ENCODE results near the gene LCE2C. TPM values are rescaled to one million over a fixed set of nuclear protein-coding genes. Genes with fewer than 3 reads are reported as not detected.

LCE2C gene
- total RNA-seq, 2 donors from 2014 or later, result not detected

DNA sequence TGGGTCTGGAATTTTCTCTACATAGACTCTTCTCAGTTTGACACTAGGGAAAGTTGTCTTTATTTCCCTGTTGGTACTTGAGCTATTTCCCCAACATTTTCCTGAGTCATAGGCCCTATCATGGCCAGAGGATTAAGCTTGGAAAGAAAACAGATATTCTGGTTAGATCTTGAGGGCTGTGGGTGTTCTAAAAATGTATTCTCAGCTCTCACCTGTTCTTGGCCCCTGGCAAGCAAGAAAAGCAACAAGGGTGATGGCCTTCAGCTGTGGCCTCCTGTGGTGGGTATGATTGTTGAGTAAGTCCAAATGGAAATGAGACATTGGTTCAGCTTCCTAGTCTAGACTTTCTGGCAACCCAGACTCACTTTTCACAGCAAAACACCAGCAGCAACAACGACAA is 34.7 kb upstream of the LCE2C start:
- no peaks in the 10 kb centered on the region for H3K27me3 ChIP-seq (ENCODE audit: control insufficient read depth, insufficient read depth, low read length, poor library complexity, severe bottlenecking)
- TF ChIP-seq, protein P1, sequence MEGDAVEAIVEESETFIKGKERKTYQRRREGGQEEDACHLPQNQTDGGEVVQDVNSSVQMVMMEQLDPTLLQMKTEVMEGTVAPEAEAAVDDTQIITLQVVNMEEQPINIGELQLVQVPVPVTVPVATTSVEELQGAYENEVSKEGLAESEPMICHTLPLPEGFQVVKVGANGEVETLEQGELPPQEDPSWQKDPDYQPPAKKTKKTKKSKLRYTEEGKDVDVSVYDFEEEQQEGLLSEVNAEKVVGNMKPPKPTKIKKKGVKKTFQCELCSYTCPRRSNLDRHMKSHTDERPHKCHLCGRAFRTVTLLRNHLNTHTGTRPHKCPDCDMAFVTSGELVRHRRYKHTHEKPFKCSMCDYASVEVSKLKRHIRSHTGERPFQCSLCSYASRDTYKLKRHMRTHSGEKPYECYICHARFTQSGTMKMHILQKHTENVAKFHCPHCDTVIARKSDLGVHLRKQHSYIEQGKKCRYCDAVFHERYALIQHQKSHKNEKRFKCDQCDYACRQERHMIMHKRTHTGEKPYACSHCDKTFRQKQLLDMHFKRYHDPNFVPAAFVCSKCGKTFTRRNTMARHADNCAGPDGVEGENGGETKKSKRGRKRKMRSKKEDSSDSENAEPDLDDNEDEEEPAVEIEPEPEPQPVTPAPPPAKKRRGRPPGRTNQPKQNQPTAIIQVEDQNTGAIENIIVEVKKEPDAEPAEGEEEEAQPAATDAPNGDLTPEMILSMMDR (conservative IDR thresholded peaks at IDR 0.05), result no peak
- H3K36me3 ChIP-seq (ENCODE audit: control insufficient read depth, insufficient read depth, low read length), result no peaks in the 10 kb centered on the region
- H3K4me1 ChIP-seq (ENCODE audit: control insufficient read depth, insufficient read depth, low read length), result no peaks in the 10 kb centered on the region
- no peak overlapping the region for H3K27ac ChIP-seq (ENCODE audit: low read depth, low read length)
- no peak overlapping the region for H3K4me3 Mint-ChIP-seq
- no peaks in the 10 kb centered on the region for H3K4me1 Mint-ChIP-seq
- no peak overlapping the region for H3K9ac ChIP-seq (ENCODE audit: extremely low read depth, low read length, poor library complexity, severe bottlenecking)
- peaks cover 79% of the 10 kb centered on the region for H3K9me3 ChIP-seq (ENCODE audit: control insufficient read depth, low read length)
- peaks cover 94% of the 10 kb centered on the region for H3K9me3 Mint-ChIP-seq
- peaks cover 2% of the 10 kb centered on the region for H3K36me3 Mint-ChIP-seq (ENCODE audit: low read depth)
- 25 to 36% methylated on average over 1 of the region's 1 CpG for WGBS, 2 experiments (ENCODE audit: insufficient coverage in 1 of 2, insufficient read length in 1 of 2)
- no peak overlapping the region for H3K4me3 ChIP-seq (ENCODE audit: low read length)
- no peak for DNase-seq
- no peak overlapping the region for H3K27ac Mint-ChIP-seq
- no peaks in the 10 kb centered on the region for H3K27me3 Mint-ChIP-seq (ENCODE audit: insufficient read depth)

DNA sequence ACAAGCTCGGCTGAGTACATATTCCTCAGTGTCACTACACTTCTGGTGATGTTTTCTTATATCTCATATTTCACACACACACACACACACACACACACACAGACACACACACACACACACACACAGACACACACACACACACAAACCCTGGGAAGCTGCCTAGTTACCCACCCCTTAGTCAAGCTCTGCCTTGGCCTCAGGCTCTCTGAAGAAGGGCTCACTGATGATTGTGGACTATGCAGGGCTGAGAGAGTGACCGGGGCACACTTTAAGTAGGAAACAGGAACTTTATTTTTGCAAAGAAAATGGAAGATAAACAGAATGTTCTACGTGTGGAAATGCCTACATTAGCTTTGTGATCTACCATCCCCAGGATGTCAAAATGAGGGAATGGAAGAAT is 31.1 kb upstream of the LCE2C start:
- H3K27me3 ChIP-seq (ENCODE audit: control insufficient read depth, insufficient read depth, low read length, poor library complexity, severe bottlenecking), result no peaks in the 10 kb centered on the region
- Mint-ChIP-seq H3K4me3 (no peak overlapping the region), H3K27ac (no peak overlapping the region), H3K4me1 (no peaks in the 10 kb centered on the region), H3K9me3 (peaks cover 93% of the 10 kb centered on the region), H3K36me3 (ENCODE audit: low read depth) (no peaks in the 10 kb centered on the region), H3K27me3 (ENCODE audit: insufficient read depth) (no peaks in the 10 kb centered on the region)
- no peak overlapping the region for H3K4me3 ChIP-seq (ENCODE audit: low read length)
- WGBS, 2 experiments (ENCODE audit: insufficient coverage in 1 of 2, insufficient read length in 1 of 2), result 53 to 63% methylated on average over 2 to 3 of the region's 3 CpGs
- TF ChIP-seq, protein P1 (conservative IDR thresholded peaks at IDR 0.05), result no peak
- no peak for DNase-seq
- H3K36me3 ChIP-seq (ENCODE audit: control insufficient read depth, insufficient read depth, low read length), result no peaks in the 10 kb centered on the region
- H3K4me1 ChIP-seq (ENCODE audit: control insufficient read depth, insufficient read depth, low read length), result no peaks in the 10 kb centered on the region
- no peak overlapping the region for H3K9ac ChIP-seq (ENCODE audit: extremely low read depth, low read length, poor library complexity, severe bottlenecking)
- H3K9me3 ChIP-seq (ENCODE audit: control insufficient read depth, low read length), result peaks cover 80% of the 10 kb centered on the region
- H3K27ac ChIP-seq (ENCODE audit: low read depth, low read length), result no peak overlapping the region

DNA sequence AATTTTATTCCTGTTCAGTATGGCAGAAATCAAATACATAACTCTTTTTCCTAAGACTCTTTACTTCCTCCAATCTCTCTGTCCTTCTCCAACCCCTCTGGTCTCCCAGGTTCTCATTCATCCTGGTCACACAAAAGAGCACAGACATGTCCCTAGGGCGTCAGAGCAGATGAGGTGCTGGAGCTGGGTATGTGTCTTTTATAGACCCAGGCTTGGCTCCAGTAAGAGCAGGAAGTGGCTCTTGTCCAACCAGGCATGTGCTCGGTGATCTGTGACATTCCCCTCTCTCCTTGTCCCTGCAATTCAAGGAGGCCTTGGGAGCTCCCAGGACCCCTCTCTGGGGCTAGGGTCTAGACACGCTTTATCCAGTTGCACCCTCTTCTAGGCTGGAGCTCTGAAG is 29.9 kb upstream of the LCE2C start:
- no peaks in the 10 kb centered on the region for H3K36me3 Mint-ChIP-seq (ENCODE audit: low read depth)
- H3K27ac Mint-ChIP-seq, result no peak overlapping the region
- peaks cover 93% of the 10 kb centered on the region for H3K9me3 Mint-ChIP-seq
- no peaks in the 10 kb centered on the region for H3K27me3 ChIP-seq (ENCODE audit: control insufficient read depth, insufficient read depth, low read length, poor library complexity, severe bottlenecking)
- H3K27me3 Mint-ChIP-seq (ENCODE audit: insufficient read depth), result no peaks in the 10 kb centered on the region
- no peak overlapping the region for H3K27ac ChIP-seq (ENCODE audit: low read depth, low read length)
- 72 to 90% methylated on average over 2 to 3 of the region's 3 CpGs for WGBS, 2 experiments (ENCODE audit: insufficient coverage in 1 of 2, insufficient read length in 1 of 2)
- no peaks in the 10 kb centered on the region for H3K4me1 ChIP-seq (ENCODE audit: control insufficient read depth, insufficient read depth, low read length)
- H3K9me3 ChIP-seq (ENCODE audit: control insufficient read depth, low read length), result peaks cover 84% of the 10 kb centered on the region
- TF ChIP-seq, protein P1 (conservative IDR thresholded peaks at IDR 0.05), result no peak
- H3K4me3 ChIP-seq (ENCODE audit: low read length), result no peak overlapping the region
- H3K4me1 Mint-ChIP-seq, result no peaks in the 10 kb centered on the region
- no peak for DNase-seq
- no peak overlapping the region for H3K4me3 Mint-ChIP-seq
- H3K9ac ChIP-seq (ENCODE audit: extremely low read depth, low read length, poor library complexity, severe bottlenecking), result no peak overlapping the region
- H3K36me3 ChIP-seq (ENCODE audit: control insufficient read depth, insufficient read depth, low read length), result no peaks in the 10 kb centered on the region

Data from endodermal cell (in vitro differentiated cells).